Measurements from ENCODE around the gene E2F4. TPM values are rescaled to one million over a fixed set of nuclear protein-coding genes. Genes with fewer than 3 reads are reported as not detected.

The E2F4 gene
- total RNA-seq, 1 donor from 2014 or later: 64.3 TPM

DNA sequence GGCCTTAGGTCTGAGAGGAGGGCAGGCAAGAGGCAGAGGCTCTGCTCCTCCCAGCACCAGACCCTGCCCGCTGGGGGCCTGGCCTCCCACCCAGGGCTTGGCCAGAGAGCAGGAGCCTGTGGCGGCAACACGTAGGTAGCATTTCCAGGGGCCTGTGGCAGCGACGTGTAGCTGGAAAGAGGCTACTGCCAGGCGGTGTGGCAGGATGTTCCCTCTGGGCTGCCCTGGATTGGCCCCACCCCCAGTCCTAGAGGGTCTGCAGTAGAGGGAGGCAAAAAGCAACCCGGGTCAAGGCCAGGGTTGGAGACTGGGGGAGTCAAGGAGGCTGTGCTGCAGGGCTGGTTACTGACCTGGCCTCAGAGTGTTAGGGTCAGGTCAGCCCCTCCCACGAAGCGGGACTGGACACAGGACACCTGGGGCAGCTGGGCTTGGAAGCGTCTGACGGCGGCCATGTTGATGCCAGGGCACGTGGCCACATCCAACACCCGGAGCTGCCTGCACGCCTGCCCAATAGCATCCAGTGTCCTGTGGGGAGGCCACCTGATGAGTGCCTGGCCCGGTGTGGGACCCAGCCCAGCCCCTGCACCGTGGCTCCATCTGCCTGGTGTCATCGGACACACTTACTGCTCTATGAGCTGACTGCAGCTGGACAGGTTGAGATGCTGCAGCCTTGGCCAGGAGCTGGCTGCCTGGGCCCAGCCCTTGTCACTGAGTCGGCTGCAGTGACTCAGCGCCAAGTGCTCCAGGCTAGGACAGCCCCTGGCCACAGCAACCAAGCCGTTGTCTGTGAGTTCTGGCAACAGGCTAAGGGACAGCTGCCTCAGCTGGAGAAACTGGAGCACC, 15.5 kb downstream of the E2F4 start:
- Mint-ChIP-seq H3K27ac (ENCODE audit: unreplicated experiment) (no peak overlapping the region), H3K4me1 (ENCODE audit: low read depth, unreplicated experiment) (no peaks in the 10 kb centered on the region)

DNA sequence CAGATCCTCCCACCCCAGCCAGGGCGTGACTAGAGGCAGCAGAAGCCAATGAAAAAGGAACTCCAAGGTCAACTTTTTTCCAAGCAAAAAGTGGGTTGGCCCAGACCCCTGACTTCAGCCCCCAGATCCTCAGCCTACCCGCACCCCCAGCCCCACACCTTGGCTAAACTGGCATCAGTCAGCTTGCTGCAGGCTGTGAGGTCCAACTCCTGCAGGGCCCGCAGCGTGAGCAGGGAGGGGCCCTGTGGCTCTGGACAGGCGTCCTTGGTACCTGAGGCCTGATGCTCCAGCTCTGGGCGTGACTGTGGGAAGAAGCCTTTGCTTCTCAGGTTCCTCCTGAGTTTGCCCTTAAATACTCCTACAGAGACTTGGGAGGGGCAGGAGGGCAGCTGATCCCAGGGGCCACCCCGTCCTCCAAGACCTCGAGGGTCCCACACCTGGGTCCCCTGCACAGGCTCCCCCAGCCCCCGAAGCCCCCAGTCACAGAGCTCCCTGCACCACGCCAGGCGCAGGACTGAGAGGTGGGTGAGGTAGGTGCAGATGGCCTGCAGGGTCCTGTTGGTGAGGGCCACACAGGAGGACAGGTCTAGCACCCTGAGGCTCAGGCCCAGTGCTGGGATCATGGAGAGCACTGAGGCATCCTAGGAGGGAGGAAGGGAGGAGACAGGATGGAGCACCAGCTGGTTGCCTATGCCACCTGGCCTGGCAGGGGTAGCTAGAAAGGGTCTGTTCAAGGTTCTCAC, 16.4 kb downstream of the E2F4 start:
- no peak overlapping the region for H3K4me3 Mint-ChIP-seq (ENCODE audit: unreplicated experiment)
- no peaks in the 10 kb centered on the region for H3K36me3 Mint-ChIP-seq (ENCODE audit: unreplicated experiment)
- H3K27ac Mint-ChIP-seq (ENCODE audit: unreplicated experiment): no peak overlapping the region
- DNase-seq: no peak
- TF ChIP-seq, protein P1, sequence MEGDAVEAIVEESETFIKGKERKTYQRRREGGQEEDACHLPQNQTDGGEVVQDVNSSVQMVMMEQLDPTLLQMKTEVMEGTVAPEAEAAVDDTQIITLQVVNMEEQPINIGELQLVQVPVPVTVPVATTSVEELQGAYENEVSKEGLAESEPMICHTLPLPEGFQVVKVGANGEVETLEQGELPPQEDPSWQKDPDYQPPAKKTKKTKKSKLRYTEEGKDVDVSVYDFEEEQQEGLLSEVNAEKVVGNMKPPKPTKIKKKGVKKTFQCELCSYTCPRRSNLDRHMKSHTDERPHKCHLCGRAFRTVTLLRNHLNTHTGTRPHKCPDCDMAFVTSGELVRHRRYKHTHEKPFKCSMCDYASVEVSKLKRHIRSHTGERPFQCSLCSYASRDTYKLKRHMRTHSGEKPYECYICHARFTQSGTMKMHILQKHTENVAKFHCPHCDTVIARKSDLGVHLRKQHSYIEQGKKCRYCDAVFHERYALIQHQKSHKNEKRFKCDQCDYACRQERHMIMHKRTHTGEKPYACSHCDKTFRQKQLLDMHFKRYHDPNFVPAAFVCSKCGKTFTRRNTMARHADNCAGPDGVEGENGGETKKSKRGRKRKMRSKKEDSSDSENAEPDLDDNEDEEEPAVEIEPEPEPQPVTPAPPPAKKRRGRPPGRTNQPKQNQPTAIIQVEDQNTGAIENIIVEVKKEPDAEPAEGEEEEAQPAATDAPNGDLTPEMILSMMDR (IDR thresholded peaks at IDR 0.05; ENCODE audit: partially characterized antibody, unreplicated experiment): no peak
- peaks cover 6% of the 10 kb centered on the region for H3K27me3 Mint-ChIP-seq (ENCODE audit: unreplicated experiment)
- H3K9me3 Mint-ChIP-seq (ENCODE audit: unreplicated experiment): peaks cover 2% of the 10 kb centered on the region
- no peaks in the 10 kb centered on the region for H3K4me1 Mint-ChIP-seq (ENCODE audit: low read depth, unreplicated experiment)

More for the DNA sequence above, 15.5 kb downstream of the E2F4 start:
- H3K9me3 Mint-ChIP-seq (ENCODE audit: unreplicated experiment): peaks cover 2% of the 10 kb centered on the region
- no peak overlapping the region for H3K4me3 Mint-ChIP-seq (ENCODE audit: unreplicated experiment)
- H3K36me3 Mint-ChIP-seq (ENCODE audit: unreplicated experiment): no peaks in the 10 kb centered on the region
- peaks cover 6% of the 10 kb centered on the region for H3K27me3 Mint-ChIP-seq (ENCODE audit: unreplicated experiment)
- TF ChIP-seq, protein P1 (IDR thresholded peaks at IDR 0.05; ENCODE audit: partially characterized antibody, unreplicated experiment): no peak
- DNase-seq: no peak

DNA sequence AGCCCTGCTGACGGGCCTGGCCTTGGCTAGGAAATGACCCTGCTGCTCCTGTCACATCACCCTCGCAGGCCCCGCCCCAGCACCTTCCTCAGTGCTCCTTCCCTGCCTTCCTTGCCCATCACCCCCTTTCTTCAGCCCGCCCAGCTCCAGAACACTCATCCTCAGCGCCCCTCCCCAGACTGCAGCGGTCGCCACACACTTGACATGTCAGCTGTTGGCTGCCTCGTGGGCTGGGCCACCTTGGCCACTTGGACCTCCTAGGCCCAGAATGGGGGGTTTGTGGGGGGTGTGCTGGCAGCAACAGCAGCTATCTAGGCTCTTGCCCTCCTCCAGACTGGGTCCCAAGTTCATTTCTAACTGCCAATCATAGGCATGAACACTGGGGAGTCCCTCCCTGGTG, 17.6 kb downstream of the E2F4 start:
- H3K4me3 Mint-ChIP-seq (ENCODE audit: unreplicated experiment): no peak overlapping the region
- H3K4me1 Mint-ChIP-seq (ENCODE audit: low read depth, unreplicated experiment): no peaks in the 10 kb centered on the region
- H3K36me3 Mint-ChIP-seq (ENCODE audit: unreplicated experiment): no peaks in the 10 kb centered on the region
- no peak overlapping the region for H3K27ac Mint-ChIP-seq (ENCODE audit: unreplicated experiment)
- peaks cover 2% of the 10 kb centered on the region for H3K9me3 Mint-ChIP-seq (ENCODE audit: unreplicated experiment)
- TF ChIP-seq, protein P1 (IDR thresholded peaks at IDR 0.05; ENCODE audit: partially characterized antibody, unreplicated experiment): no peak
- DNase-seq: no peak
- H3K27me3 Mint-ChIP-seq (ENCODE audit: unreplicated experiment): peaks cover 6% of the 10 kb centered on the region

DNA sequence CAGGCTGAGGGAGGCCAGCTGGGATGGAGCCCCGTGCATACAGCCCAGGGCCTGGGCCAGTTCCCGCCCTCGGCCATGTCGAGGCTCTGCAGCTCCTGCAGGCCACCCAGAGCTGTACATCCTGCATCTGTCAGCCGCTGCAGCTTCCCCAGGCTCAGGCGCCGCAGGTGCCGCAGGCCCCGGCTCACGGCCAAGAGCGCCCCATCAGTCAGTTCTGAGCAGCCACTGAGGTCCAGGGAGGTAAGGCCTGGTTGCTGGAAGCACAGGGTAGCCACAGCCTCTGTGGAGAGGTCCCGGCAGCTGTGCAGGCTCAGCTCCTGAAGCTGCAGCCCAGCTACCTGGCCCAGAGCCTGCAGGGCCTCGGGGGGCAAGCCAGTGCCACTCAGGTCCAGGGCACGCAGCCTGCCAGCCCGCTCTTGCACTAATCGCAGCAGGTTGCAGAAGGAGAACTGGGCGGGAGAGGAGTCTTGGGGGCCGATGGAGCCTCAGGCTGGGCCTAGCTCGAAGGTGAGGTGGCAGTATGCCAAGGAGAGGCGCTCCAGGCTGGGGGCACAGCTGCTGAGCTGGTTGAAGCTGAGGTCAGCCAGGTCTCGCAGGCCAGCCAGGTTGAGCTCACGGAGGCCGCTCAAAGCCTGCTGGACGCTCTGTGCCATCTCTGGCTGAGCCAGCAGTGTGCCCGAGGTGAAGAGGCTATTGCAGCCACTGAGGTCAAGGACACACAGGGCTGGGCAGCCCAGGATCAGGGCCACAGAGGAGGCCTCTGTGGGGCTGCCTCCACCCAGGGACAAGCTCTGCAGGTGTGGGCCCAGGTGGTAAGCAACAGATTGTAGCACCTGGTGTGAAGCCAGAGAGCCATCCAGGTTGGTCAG, 18.3 kb downstream of the E2F4 start:
- TF ChIP-seq, protein P1 (IDR thresholded peaks at IDR 0.05; ENCODE audit: partially characterized antibody, unreplicated experiment): no peak
- Mint-ChIP-seq H3K27ac (ENCODE audit: unreplicated experiment) (no peak overlapping the region), H3K27me3 (ENCODE audit: unreplicated experiment) (peaks cover 6% of the 10 kb centered on the region), H3K36me3 (ENCODE audit: unreplicated experiment) (no peaks in the 10 kb centered on the region), H3K4me1 (ENCODE audit: low read depth, unreplicated experiment) (no peaks in the 10 kb centered on the region), H3K9me3 (ENCODE audit: unreplicated experiment) (peaks cover 2% of the 10 kb centered on the region), H3K4me3 (ENCODE audit: unreplicated experiment) (no peak overlapping the region)
- DNase-seq: no peak

All from glutamatergic neuron (in vitro differentiated cells).